Midbrain (tissue), 1 donor: ENCODE data around the gene DAP.
"Not testable (repeated sequence)": the region's sequence is repeated elsewhere in the genome, so short reads cannot be mapped to it uniquely, and the experiment has no call there.

Experiments
- DNase-seq: peaks from one replicate; lab custom pipeline; 2025; lab: John Stamatoyannopoulos, UW

Gene DAP

GRCh38 chr5:10653043-10653442 is 108.0 kb downstream of the DAP start:
- no peak for DNase-seq

- DNase-seq, result no peak
These were observed 108.4 kb downstream of the DAP start for GRCh38 chr5:10652606-10653005.

GRCh38 chr5:10652151-10652550 is 108.9 kb downstream of the DAP start:
- DNase-seq, result no peak

- no peak for DNase-seq
These were observed 111.2 kb downstream of the DAP start for GRCh38 chr5:10649666-10650380.

- no peak for DNase-seq
These were observed 112.0 kb downstream of the DAP start for GRCh38 chr5:10648806-10649665.

GRCh38 chr5:10647640-10648039 is 113.4 kb downstream of the DAP start:
- no peak for DNase-seq

GRCh38 chr5:10645671-10646070 is 115.4 kb downstream of the DAP start:
- no peak for DNase-seq

- DNase-seq, result no peak
These were observed 115.9 kb downstream of the DAP start for GRCh38 chr5:10645146-10645545.

- DNase-seq, result no peak
These were observed 116.8 kb downstream of the DAP start for GRCh38 chr5:10644192-10644591.

- no peak for DNase-seq
These were observed 118.7 kb downstream of the DAP start for GRCh38 chr5:10642367-10642766.

GRCh38 chr5:10639846-10640368 is 121.1 kb downstream of the DAP start:
- no peak for DNase-seq

- not testable (repeated sequence) for DNase-seq
These were observed 122.3 kb downstream of the DAP start for GRCh38 chr5:10638723-10639122.

- DNase-seq, result no peak
These were observed 123.1 kb downstream of the DAP start for GRCh38 chr5:10637944-10638343.

GRCh38 chr5:10636363-10637142 is 124.5 kb downstream of the DAP start:
- DNase-seq, result no peak

- no peak for DNase-seq
These were observed 125.1 kb downstream of the DAP start for GRCh38 chr5:10635867-10636350.

- DNase-seq, result no peak
These were observed 125.7 kb downstream of the DAP start for GRCh38 chr5:10635257-10635866.

GRCh38 chr5:10634562-10634961 is 126.5 kb downstream of the DAP start:
- no peak for DNase-seq

GRCh38 chr5:10634050-10634449 is 127.0 kb downstream of the DAP start:
- DNase-seq, result no peak

GRCh38 chr5:10633271-10634049 is 127.6 kb downstream of the DAP start:
- DNase-seq, result no peak

GRCh38 chr5:10632110-10632761 is 128.8 kb downstream of the DAP start:
- DNase-seq, result no peak
